SK-N-SH treated with all-trans-retinoic acid at 6 μM for 48 hours (cell line): Measurements from ENCODE around the gene TSNAXIP1.

Experiments
- ATAC-seq: fragments of 200-7000 bp; cut with Tn5 transposase; 3 replicates; pipeline ENCODE4 v1.9.1; 2020; ENCODE audit warnings: mild to moderate bottlenecking, moderate library complexity
- BACH2 ChIP-seq: fragments of 250-450 bp; sonication (Bioruptor Pico); IDR thresholded peaks from 2 replicates; pipeline ENCODE4 v1.9.0; 2021; ENCODE audit warnings: mild to moderate bottlenecking, borderline replicate concordance
- CREB5 ChIP-seq: fragments of 250-450 bp; sonication (Bioruptor Pico); IDR thresholded peaks from 2 replicates; pipeline ENCODE4 v1.5.1; 2020; ENCODE audit warnings: low read depth, mild to moderate bottlenecking, moderate library complexity
- CSDC2 ChIP-seq: fragments of 250-450 bp; sonication (Bioruptor Pico); IDR thresholded peaks from 2 replicates; pipeline ENCODE4 v1.5.0; 2020; ENCODE audit warnings: mild to moderate bottlenecking, moderate library complexity
- CSRNP3 ChIP-seq: fragments of 250-450 bp; sonication (Bioruptor Pico); IDR thresholded peaks from 2 replicates; pipeline ENCODE4 v1.5.1; 2021; ENCODE audit warnings: mild to moderate bottlenecking, moderate library complexity
- ESRRG ChIP-seq: fragments of 250-450 bp; sonication (Bioruptor Pico); IDR thresholded peaks from 2 replicates; pipeline ENCODE4 v1.6.1; 2021; ENCODE audit warnings: mild to moderate bottlenecking
- GLIS3 ChIP-seq: fragments of 250-450 bp; sonication (Bioruptor Pico); IDR thresholded peaks from 2 replicates; pipeline ENCODE4 v1.5.0; 2020; ENCODE audit warnings: mild to moderate bottlenecking, moderate library complexity
- ISL1 ChIP-seq: fragments of 250-450 bp; sonication (Bioruptor Pico); IDR thresholded peaks from 2 replicates; pipeline ENCODE4 v2.1.2; 2022; ENCODE audit warnings: mild to moderate bottlenecking, moderate library complexity
- OSR1 ChIP-seq: fragments of 250-450 bp; sonication (Bioruptor Pico); IDR thresholded peaks from 2 replicates; pipeline ENCODE4 v1.8.0; 2022; ENCODE audit warnings: moderate library complexity, mild to moderate bottlenecking, inconsistent platforms
- PATZ1 ChIP-seq: fragments of 250-450 bp; sonication (Bioruptor Pico); IDR thresholded peaks from 2 replicates; pipeline ENCODE4 v1.8.0; 2020; ENCODE audit warnings: mild to moderate bottlenecking, moderate library complexity, borderline replicate concordance
- POU6F1 ChIP-seq: fragments of 250-450 bp; sonication (Bioruptor Pico); IDR thresholded peaks from 2 replicates; pipeline ENCODE4 v1.8.0; 2021; ENCODE audit warnings: low read depth, mild to moderate bottlenecking, moderate library complexity, borderline replicate concordance
- PPARA ChIP-seq: fragments of 250-450 bp; sonication (Bioruptor Pico); IDR thresholded peaks from 2 replicates; pipeline ENCODE4 v1.5.0; 2020; ENCODE audit warnings: mild to moderate bottlenecking, borderline replicate concordance
- TCF4 ChIP-seq: fragments of 250-450 bp; sonication (Bioruptor Pico); IDR thresholded peaks from 2 replicates; pipeline ENCODE4 v1.8.0; 2021; ENCODE audit warnings: mild to moderate bottlenecking, moderate library complexity, borderline replicate concordance
- ZC3H10 ChIP-seq: fragments of 250-450 bp; sonication (Bioruptor Pico); IDR thresholded peaks from 2 replicates; pipeline ENCODE4 v1.5.1; 2021; ENCODE audit warnings: mild to moderate bottlenecking, moderate library complexity
- ZFP30 ChIP-seq: fragments of 450-650 bp; formaldehyde crosslinking; IDR thresholded peaks from 2 replicates; pipeline ENCODE4 v1.5.0; 2022; ENCODE audit warnings: mild to moderate bottlenecking, moderate library complexity
- ZNF565 ChIP-seq: fragments of 450-650 bp; formaldehyde crosslinking; conservative IDR thresholded peaks from 2 replicates; pipeline ENCODE4 v1.5.0; 2020; ENCODE audit warnings: low read depth, mild to moderate bottlenecking, moderate library complexity
- ZNF70 ChIP-seq: fragments of 450-650 bp; formaldehyde crosslinking; IDR thresholded peaks from 2 replicates; pipeline ENCODE4 v1.5.0; 2020; ENCODE audit warnings: mild to moderate bottlenecking, moderate library complexity
- ZNF8 ChIP-seq: fragments of 450-650 bp; formaldehyde crosslinking; IDR thresholded peaks from 2 replicates; pipeline ENCODE4 v1.5.0; 2020; ENCODE audit warnings: mild to moderate bottlenecking, moderate library complexity

The TSNAXIP1 gene

DNA sequence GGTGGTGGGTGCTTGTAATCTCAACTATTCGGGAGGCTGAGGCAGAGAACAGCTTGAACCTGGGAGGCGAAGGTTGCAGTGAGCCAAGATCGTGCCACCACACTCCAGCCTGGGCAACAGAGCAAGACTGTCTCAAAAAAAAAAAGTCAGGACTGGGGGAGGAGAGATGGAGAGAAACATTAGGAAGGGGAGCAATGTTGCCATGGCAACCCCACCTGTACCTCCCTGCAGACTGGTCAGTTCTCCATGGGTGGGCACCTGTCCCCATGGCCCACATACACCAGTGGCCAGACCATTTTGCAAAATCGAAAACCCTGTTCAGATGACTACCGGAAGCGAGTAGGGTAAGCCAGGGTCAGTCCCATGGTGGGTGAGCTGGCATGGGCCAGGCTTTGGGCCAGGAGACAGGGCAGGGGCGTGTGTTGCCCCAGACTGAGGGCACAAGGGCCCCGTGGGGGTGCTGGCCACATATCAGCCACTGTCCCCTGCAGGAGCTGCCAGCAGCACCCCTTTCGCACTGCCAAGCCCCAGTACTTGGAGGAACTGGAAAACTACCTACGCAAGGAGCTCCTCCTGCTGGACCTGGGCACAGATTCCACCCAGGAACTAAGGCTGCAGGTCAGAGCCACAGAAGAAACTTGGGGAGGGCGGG, 14.0 kb downstream of the TSNAXIP1 start:
- TF ChIP-seq CSDC2 (no peak), CREB5 (CRISPR knock-in tag) (no peak), ZNF565 (CRISPR knock-in tag) (no peak), ESRRG (CRISPR knock-in tag) (no peak), PATZ1 (no peak), OSR1 (CRISPR knock-in tag) (no peak), ZFP30 (CRISPR knock-in tag) (no peak), ZNF8 (CRISPR knock-in tag) (no peak), TCF4 (no peak), GLIS3 (CRISPR knock-in tag) (no peak)
- ATAC-seq: no peak

- TF ChIP-seq ZNF70 (CRISPR knock-in tag) (no peak), ZFP30 (CRISPR knock-in tag) (no peak), CSRNP3 (CRISPR knock-in tag) (no peak), GLIS3 (CRISPR knock-in tag) (no peak), ISL1 (no peak), ZNF565 (CRISPR knock-in tag) (no peak), BACH2 (CRISPR knock-in tag) (no peak), PATZ1 (no peak), POU6F1 (CRISPR knock-in tag) (no peak), CREB5 (CRISPR knock-in tag) (no peak), PPARA (no peak)
- ATAC-seq: peak; percentile 25; the same call in 1 of the 3 replicates
These were observed 15.8 kb downstream of the TSNAXIP1 start for GRCh38 chr16:67822511-67822910.

GRCh38 chr16:67825119-67825518, 18.4 kb downstream of the TSNAXIP1 start:
- ATAC-seq: no peak
- TF ChIP-seq ZFP30 (CRISPR knock-in tag) (no peak), PATZ1 (no peak), ESRRG (CRISPR knock-in tag) (no peak), ZNF8 (CRISPR knock-in tag) (no peak), ISL1 (no peak), ZC3H10 (CRISPR knock-in tag) (no peak), ZNF565 (CRISPR knock-in tag) (no peak), ZNF70 (CRISPR knock-in tag) (no peak), OSR1 (CRISPR knock-in tag) (no peak), CSDC2 (no peak), CREB5 (CRISPR knock-in tag) (no peak), CSRNP3 (CRISPR knock-in tag) (no peak)
